Activated gamma-delta T cell (primary cell): Measurements from ENCODE around the gene KRT34.
"Not testable (repeated sequence)": the region's sequence is repeated elsewhere in the genome, so short reads cannot be mapped to it uniquely, and the experiment has no call there.

Experiments
- DNase-seq: peaks from one replicate; lab custom pipeline; 2025; lab: John Stamatoyannopoulos, UW

KRT34 gene

DNA sequence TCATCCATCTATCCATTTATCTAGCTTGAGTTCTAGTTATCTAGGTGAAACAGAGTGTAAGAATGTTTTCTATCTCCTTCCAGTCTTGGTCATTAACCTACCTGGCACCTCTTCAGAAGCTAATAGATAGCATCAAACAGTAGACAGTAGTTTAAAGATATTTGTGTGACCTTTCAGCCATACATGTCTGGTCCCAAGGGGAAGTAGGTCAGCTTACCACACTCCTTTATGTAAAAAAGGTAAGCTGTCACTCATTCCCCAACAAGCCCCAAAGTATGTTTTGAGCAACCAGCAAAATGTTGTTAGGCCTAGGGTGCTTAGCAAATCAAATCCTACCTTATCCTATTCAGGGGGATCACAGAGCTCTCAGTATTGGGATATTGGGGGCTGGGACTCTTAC is 16.0 kb downstream of the KRT34 start:
- no peak for DNase-seq

DNA sequence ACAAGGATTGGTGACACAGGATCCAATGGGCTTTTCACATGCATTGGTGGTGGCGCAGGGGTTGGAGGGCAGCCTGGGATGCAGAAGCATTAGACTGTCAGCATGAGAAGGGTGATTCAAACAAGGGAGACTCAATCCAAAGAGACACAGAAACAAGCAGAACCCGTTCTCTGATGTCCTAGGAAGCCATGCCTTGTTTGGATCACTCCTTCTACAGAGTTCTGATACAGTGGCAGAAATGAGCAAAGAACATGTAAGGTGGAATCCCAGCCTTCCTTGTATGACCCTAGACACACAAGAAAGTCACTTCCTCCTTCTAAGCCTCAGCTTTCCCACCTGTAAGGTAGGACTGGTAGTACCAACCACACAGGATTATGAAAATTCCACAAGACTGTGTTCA is 18.2 kb downstream of the KRT34 start:
- DNase-seq = no peak

DNA sequence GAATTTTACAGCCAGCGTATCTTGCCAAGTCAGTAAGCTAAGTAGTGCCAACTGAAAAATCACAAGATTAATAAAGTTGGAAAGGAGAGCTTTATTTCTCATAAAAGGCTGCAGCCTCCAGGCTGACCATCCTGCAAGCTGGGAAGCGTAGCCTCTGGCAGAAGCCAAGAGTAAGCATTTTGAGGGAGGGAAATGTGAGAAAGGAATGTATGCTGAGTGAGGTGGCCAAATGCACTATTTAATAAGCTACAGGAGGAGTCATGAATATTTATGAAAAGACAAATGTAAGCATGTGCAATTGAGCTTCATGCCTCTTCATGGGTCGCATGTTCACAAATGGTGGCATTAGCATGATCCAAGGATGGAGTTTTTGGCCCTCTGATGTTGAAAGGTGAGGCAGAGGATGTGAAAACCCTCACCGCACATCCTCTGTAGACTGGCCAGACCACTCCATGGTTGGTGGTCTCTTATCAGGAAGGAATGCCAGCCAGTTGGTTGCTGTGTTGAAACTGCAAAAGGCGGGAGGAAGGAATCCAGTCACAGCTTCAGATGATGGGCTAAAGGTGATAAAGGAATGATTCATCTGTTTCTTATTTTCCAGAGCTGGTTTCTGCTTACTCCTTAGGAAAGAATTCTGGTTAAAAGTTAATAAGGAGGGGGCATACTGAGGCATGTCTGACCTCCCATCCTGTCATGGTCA is 21.7 kb downstream of the KRT34 start:
- no peak for DNase-seq

DNA sequence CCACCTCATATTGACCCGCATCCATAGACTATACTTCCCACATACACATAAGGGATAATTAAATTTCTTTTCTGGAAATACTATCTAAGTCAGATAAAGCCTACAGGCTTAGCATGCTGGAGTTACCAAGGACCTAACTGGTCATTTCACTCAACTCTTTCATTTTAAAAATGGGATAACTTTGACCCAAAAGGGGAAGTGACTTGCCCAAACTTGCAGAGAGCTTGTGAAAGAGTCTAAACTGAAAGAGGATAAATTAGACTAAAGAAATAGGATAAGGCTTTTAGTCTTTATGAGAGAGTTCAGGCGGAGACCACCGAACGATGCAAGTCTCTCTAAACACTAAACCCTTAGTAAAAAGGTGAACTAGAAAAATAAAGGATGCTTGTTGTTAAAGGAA is 27.6 kb downstream of the KRT34 start:
- DNase-seq = no peak

DNA sequence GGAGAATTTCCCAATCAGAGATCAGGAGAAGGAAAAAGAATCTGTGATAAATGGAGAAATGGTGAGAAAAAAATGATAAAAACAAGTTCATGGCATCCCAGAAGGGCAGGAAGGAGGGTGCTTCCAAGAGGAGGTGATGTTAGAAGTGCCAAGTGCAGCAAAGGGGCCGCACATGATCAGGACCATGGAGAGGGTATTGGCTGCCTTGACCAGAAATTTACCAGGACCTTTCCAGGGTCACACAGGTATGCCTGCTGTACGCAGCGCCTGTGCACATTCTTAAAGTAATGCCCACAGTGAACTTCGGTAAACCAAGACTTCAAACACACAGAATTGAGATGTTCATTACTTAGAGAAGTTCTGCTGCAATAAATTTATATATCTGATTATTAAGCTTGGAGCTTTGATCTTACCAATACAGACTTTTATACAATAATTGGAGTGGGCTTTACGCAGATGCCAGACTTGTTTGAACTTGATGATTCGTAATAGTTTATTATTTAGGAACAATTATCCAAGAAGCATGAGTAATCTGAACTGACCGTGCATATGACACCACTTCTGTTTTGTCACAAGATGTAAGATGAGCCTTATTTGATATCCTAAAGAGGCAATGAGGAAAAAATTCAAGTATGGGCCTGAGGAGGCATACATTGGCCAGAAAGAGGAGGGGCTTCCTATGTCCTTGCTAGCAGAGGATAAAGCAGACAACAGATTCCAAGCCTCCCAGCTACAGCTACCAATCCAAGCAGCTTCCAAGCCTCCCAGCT is 29.3 kb downstream of the KRT34 start:
- DNase-seq = no peak

DNA sequence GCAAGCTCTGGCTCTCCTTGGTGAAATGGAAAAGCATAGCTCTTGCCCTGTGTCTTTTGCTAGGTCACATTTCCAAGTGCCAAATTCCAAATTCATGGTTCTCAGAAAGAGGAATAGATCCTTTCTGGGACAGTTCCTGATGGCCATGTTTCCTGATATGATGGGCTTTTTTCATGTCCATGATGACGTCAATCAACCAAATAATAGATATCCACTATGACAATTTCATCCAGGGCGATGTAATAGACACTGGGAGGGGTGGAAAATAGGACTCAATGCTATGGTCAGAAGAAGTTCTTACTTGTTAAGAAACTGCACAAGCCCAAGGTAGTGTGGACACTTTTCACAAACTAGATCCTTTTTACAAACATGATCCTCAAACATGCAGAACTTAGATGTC is 30.9 kb downstream of the KRT34 start:
- no peak for DNase-seq

DNA sequence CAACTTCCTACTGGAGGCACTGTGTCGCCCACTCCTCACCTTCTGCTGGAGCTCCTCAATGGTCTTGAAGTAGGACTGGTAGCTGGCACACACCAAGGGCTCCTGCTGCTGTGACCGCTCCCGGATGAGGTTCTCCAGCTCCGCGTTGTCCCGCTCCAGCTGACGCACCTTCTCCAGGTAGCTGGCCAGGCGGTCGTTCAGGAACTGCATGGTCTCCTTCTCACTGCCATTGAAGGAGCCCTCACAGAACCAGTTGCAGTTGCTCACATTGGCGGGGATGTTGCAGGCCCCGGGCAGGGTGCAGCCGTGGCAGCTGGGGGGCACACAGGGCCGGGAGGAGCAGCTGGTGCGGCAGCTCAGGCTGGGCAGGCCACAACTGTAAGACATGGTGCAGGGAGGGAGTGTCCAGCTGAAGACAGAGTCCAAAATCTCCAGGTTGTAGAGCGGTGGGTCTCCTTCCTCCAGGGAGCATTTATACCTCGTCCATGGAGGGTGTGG is 31.7 kb downstream of the KRT34 start, which contains the start of gene KRT33A:
KRT33A (minus strand) TSS at position 448 of the 498 bp plus-strand sequence; CDS start at position 387, 61 bp downstream.
- DNase-seq = not testable (repeated sequence)

DNA sequence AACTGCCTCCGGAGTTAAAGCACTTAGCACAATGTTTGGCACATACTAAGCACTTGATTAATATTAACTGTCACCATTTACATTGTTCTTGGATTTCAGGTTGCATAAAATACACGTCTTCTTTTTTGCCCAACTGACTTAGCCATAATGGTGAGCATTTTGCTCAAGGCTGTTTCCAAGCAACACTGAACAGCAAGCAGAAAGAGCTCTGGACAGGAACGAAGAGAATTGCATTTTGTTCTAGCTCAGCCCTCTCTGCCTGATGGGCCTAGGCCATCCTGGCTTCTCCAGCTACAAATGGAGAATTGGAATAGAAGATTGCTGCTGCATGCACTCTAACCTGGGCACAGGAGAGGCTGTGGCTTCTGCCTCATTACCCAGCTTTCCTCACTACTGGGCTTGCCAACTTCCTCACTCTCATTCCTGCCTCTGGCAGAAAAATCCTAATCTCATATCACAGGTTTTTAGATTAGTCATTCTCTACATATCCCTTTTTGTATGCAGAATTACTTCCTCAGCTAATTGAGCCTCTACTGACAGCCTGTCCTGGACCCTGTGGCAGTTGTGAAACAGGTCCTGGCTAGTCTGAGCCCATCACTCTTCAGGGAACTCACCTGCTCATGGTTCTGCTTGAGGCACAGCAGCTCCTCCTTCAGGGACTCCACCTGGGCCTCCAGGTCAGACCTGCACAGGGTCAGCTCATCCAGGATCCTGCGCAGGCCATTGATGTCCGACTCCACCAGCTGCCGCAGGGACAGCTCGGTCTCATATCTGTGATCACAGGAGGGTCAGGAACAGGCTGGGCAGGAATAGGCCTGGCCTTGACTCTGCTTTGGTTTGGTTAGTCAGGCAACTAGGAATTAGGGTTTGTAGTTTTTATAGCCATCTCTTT is 34.0 kb downstream of the KRT34 start:
- no peak for DNase-seq

DNA sequence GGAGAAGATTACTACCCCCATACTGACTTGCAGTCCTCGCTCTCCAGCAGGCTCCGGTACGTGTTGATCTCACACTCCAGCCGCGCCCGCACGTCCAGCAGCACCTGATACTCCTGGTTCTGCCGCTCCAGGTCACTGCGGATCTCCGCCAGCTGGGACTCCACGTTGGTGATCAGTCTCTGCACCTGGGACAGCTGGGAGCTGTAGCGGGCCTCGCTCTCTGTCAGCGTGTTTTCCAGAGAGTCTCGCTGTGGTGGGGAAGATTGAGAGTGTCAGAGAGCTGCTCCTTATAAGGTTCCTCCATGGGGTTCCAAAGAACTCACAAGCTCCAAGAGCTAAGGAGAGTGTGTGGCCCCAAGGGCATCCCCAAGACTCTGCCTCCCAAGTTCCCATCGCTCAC is 35.7 kb downstream of the KRT34 start:
- not testable (repeated sequence) for DNase-seq

DNA sequence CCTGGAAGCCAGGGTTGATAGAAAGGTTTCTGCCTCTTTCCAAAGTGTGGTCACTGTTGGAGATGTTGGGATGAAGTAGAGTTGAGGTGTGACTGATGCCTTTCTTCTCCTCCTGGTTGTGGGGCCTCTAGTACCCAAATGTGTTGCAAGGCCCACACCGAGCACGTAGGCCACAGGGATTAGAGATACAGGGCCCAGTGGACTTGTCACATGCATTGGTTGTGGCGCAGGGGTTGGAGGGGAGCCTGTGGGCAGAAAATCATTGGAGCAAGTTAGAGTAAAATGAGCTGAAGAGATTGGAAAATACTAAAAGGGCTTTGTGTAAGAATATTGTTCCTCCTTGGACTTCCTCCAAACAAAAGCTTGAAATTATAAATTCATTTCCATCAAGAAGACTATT is 36.1 kb downstream of the KRT34 start:
- DNase-seq = no peak

DNA sequence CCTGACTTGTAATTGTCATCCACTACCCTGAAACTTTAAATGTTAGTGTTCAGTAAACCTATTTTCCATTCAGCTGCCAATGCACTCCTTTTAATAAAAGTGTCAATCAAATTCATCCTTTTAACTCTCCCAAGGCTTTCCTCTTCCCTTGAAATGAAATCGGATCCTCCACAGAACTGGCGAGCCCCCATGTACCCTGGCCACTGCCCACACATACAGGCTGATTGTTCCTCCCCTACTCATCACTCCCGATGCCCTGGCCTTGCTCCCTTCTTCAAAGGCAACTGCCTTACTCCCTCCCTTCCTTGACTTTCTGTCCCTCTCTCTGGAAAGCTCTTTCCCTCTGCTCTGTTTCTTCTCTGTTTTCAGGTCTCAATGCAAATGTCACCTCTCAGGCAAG is 39.1 kb downstream of the KRT34 start:
- no peak for DNase-seq

DNA sequence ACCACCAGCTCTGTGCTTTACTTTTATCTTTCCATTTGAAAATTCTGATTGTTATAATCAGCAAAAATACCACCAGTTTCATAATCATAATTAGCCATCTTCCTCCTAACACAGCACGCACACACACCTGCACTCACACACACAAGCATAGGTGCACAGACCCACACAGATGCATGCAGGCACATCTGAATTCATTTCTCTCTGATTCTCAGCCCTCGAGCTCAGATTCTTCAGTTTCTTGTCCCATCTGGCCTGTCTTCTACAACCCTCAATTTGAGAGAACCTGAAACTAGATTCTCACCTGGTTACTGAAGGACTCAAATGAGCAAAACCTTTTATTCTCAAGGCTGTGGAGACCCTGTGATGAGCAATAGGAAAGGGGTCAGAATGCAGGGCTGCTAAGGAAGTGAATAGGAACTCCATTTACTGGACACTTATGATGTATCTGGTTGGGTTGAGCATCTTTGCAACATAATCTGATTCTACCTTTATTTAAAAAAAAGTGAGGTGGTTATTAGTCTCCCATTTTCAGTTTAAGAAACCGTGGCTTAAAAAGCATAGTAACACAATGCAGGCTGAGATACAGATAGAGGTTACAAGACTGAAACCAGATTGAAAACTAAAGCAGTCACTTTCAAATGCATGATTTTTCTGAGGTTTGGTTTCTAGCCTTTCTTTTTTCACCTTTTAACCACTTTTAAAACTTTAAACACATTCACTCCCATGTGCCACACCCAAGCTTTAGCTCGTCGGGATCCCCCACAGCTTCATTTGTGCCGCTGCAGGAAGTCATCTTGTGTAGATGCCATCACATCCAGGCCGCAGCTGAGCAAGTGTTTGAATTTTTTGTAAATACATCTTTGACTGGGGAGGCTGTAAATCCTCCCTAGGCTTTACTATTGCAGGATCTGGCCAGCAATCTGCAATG is 40.9 kb downstream of the KRT34 start:
- DNase-seq = no peak

DNA sequence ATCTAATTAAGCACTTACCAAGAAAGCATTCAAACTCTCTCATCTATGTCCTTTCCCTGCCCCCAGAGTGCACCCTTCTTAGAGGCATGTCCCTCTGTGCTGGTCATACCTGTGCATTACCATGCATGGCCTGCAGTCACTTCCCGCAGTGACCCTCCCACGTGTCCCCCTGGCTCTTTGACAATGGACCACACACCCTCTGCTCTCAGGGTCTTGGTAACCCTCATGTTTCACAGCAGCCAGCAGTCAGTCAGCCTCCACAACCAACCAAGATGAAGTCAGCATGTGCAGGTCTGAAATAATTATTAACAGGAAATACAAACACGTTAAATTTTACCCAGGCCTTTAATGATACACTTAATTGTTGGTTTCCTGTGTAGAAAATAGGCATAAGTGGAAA is 41.6 kb downstream of the KRT34 start:
- no peak for DNase-seq

DNA sequence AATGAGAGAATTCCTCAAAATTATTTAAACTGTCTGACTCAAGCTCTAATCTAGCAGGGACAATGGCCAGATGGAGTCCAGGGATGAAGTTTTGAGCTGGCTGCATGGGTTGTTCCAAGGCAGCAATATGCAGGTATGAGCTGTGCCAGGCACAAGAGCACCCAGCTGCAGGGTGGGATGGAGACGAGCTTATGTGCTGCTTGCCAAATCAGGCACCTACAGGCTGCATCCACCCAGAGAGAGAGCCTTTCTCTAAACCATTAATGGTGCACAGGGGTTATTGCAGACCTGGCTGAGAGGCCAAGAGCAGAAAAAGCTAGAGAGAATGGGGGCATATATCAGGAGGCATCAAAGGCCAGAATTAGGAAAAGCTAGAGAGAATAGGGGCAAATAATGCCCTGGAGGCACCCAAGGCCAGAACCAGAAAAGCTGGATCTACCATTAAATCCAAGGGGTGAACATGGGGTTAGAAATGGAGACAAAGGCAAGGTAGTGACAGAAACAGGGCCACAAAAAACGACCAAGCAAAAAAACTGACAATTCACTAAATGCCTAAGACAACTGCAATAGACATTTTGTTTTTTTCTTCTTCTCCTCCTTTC is 42.4 kb downstream of the KRT34 start:
- no peak for DNase-seq

DNA sequence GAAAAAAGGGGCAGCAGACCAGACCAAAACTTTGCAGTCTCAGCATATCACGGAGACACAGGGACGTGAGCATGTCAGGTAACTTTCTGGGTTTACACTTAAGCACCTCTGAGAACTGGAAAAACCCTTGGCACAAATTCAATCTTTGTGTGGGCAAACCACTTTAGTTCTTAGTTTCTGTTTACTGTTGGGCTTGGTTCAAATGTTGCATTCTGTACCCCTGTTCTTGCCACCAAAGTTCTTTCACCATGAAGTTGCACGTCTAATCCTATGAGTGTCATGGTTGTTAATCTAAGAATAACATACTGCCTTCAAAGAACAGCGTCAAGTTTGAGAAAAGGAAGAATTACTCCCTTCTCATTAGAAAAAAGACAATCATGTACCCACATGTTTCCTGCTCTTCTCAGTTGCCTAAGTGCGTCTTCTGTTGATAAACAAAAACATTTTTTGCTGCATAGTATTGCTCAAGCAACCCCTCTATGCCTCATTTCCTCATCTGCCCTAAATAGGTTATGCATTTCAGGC is 43.1 kb downstream of the KRT34 start:
- no peak for DNase-seq

DNA sequence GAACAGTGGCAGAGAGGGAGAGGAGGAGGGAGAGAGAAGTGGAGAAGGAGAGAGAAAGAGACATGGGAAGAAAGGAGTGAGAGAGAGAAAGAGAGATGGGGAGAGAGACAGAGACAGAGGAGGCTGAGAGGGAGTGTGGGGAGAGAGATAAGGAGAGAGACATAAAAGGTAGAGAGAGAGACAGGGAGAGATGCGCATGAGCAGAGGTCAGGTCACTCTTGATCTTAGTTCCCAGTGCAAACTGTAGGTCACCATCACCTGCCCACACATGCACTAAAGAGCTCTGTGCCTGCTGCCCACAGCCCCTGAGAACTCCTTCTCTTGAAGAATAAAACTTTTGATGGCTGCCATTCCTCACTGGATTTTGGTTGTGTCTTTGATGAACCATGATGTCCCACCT is 46.4 kb downstream of the KRT34 start:
- DNase-seq = no peak

DNA sequence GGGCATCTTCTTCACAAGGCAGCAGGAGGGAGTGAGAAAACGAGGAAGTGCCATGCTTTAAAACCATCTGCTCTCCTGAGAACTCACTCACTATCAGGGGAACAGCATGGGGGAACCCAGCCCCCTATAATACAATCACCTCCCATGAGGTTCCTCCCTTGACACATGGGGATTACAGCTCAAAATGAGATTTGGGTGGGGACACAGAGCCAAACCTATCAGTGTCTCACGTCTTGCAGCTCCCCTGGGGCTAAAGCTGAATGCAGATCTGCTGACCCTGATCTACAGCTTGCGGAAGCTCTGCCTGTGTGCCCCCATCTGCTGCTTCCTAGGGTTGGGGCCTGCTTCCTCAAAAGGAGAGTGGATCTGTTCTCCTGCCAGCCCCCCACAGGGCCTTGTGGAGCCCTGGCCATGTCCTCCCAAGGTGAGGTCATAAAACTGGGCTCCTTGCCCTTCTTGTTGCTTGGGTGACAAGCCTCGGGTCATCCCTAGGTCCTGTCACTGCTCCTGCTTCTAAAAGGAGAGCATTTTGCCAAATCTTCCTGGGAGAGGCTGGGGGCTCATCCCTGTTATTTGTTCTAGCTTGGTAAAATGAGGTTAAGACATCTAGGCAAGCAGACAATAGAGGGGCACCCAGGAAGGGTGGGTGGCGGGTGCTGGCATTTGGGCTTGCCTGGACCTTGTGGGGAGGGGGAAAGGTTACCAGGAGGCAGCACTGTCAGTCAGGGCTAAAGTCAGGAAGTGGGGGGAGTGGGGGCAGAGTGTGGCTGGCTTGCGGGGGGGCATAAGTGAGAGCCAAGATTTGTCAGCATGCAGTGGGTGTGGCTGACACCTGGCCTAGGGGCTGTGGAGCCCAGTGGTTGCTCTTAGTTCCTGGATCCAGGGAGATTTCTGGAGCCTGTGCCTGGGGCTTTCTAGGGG is 47.5 kb downstream of the KRT34 start:
- DNase-seq = no peak

DNA sequence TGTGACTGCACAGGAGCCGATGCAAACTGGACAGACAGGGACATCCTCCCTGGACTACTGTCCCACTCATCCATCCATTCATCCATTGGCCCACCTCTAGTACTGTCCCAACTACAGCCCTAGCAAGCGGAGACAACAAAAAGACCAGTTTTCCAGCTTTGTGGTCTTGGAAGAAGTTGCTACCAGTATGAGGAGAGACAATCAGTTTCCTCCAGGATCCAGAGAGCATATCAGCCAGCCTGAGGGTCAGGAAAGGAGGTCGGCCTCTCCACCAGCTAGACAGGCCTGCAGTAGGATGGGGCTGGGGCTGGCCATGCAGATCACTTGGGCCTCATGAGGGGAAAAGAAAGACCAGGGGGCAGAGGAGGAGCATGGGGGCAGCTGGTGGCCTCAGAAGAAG is 48.3 kb downstream of the KRT34 start:
- DNase-seq = no peak

DNA sequence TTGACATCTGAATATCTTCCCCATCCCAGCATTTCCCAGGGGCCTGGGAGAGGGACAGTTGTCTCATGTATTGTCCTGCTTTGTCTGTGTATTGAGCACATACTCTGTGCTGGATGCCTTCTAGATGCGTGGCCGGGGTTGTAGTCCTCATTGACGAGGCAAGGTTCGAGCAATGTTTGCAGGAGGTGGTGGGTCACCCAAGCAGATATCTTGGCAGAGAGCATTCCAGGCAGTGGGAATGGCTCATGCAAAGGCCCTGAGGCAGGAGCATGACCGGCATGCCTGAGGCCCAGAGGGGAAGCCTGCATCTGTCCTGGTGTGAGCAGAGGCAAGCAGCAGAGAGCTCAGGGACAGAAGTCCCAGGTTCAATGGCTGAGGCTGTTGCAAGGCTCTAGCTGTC is 49.0 kb downstream of the KRT34 start:
- no peak for DNase-seq
